Naive thymus-derived CD4-positive, alpha-beta T cell (primary cell): ENCODE data around the gene SGSM1. TPM values are rescaled to one million over a fixed set of nuclear protein-coding genes. Genes with fewer than 3 reads are reported as not detected.

Source experiments
- ATAC-seq: fragments of 150-1000 bp; cut with Tn5 transposase; 2 replicates; pipeline ENCODE4 v1.10.0; 2021; ENCODE audit warnings: mild to moderate bottlenecking, moderate library complexity
- CTCF ChIA-PET: fragments of 350-600 bp; sonication (Branson Sonifier 250); formaldehyde crosslinking; loops from one replicate; lab custom pipeline; 2021; ENCODE audit warnings: antibody characterized with exemption; lab: Charles Lee
- POLR2A ChIA-PET: fragments of 350-600 bp; sonication (Branson Sonifier 250); formaldehyde crosslinking; loops from one replicate; lab custom pipeline; 2021; ENCODE audit warnings: antibody characterized with exemption, inconsistent platforms; lab: Charles Lee
- DNase-seq, 9 donors: peaks; one replicate each; pipeline versions ENCODE4 v3.0.0 to v3.0.0-alpha.2; 2020 to 2022; ENCODE audit warnings: mixed read lengths in 1 of 9
- H3K27ac ChIP-seq: one replicate; pipeline ENCODE4 v1.7.0; 2013; ENCODE audit warnings: mild to moderate bottlenecking, low read depth, low read length, moderate library complexity
- H3K27me3 ChIP-seq, 2 donors: one replicate each; pipeline ENCODE4 v1.7.0; 2013; ENCODE audit warnings: low read length in 2 of 2, mild to moderate bottlenecking in 2 of 2, moderate library complexity in 2 of 2; ENCODE audit not compliant: control insufficient read depth in 2 of 2, insufficient read depth in 2 of 2
- H3K36me3 ChIP-seq, 3 experiments: 1 replicate in 2 of 3; 2 replicates in 1 of 3; pipeline ENCODE4 v1.7.0; 2013; ENCODE audit warnings: low read length in 3 of 3, mild to moderate bottlenecking in 3 of 3, moderate library complexity in 1 of 3; ENCODE audit not compliant: insufficient read depth in 3 of 3, control insufficient read depth in 2 of 3
- H3K4me1 ChIP-seq, 2 donors: one replicate each; pipeline ENCODE4 v1.7.0; 2013; ENCODE audit warnings: low read length in 2 of 2, mild to moderate bottlenecking in 2 of 2, moderate library complexity in 1 of 2; ENCODE audit not compliant: control insufficient read depth in 2 of 2, insufficient read depth in 2 of 2
- H3K4me3 ChIP-seq: 2 replicates; pipeline ENCODE4 v1.7.0; 2013; ENCODE audit warnings: mild to moderate bottlenecking, low read length
- H3K9me3 ChIP-seq, 3 experiments: 1 replicate in 2 of 3; 2 replicates in 1 of 3; pipeline ENCODE4 v1.7.0; 2013; ENCODE audit warnings: low read length in 3 of 3; ENCODE audit not compliant: control insufficient read depth in 2 of 3
- H3K27ac Mint-ChIP-seq, 9 donors: one replicate each; pipeline ENCODE4 v1.8.0; 2020 to 2022; ENCODE audit warnings: mixed read lengths in 9 of 9, mild to moderate bottlenecking in 8 of 9, moderate library complexity in 5 of 9, inconsistent platforms in 2 of 9
- H3K27me3 Mint-ChIP-seq, 5 donors: one replicate each; pipeline ENCODE4 v1.8.0; 2021 to 2022; ENCODE audit warnings: mixed read lengths in 5 of 5, mild to moderate bottlenecking in 1 of 5
- H3K36me3 Mint-ChIP-seq, 5 donors: one replicate each; pipeline ENCODE4 v1.8.0; 2020 to 2022; ENCODE audit warnings: mixed read lengths in 5 of 5, mild to moderate bottlenecking in 3 of 5, inconsistent platforms in 1 of 5
- H3K4me1 Mint-ChIP-seq, 7 donors: one replicate each; pipeline ENCODE4 v1.8.0; 2020 to 2022; ENCODE audit warnings: mixed read lengths in 7 of 7, mild to moderate bottlenecking in 3 of 7, inconsistent platforms in 1 of 7
- H3K4me3 Mint-ChIP-seq, 10 donors: one replicate each; pipeline ENCODE4 v1.8.0; 2020 to 2022; ENCODE audit warnings: mild to moderate bottlenecking in 10 of 10, mixed read lengths in 10 of 10, moderate library complexity in 6 of 10, inconsistent platforms in 2 of 10
- H3K9me3 Mint-ChIP-seq, 11 donors: one replicate each; pipeline ENCODE4 v1.8.0; 2020 to 2022; ENCODE audit warnings: mixed read lengths in 11 of 11, mild to moderate bottlenecking in 4 of 11, inconsistent platforms in 1 of 11, moderate library complexity in 1 of 11
- intact Hi-C, 2 donors: fragments of 100-400 bp; cut with micrococcal nuclease; formaldehyde crosslinking; loops; one replicate each; pipeline ENCODE4 v1.15.1; 2023
- polyA plus RNA-seq, 2 donors: library from polyadenylated mRNA; unstranded; fragments of 300-500 nt; fragmentation: Illumina TruSeq; gene quantifications; one replicate each; pipeline ENCODE4 v1.2.3, GENCODE V29; 2021
- total RNA-seq, 6 experiments: library from RNA in 5 of 6; stranded (reverse) in 5 of 6; gene quantifications; 1 replicate in 5 of 6; 2 replicates in 1 of 6; pipeline ENCODE4 v1.2.3 and lab custom pipeline; 2021 to 2026

The SGSM1 gene
- total and polyA plus RNA-seq, 7 experiments from 2014 or later = 0.29 to 3.3 (median 2.4) TPM

DNA sequence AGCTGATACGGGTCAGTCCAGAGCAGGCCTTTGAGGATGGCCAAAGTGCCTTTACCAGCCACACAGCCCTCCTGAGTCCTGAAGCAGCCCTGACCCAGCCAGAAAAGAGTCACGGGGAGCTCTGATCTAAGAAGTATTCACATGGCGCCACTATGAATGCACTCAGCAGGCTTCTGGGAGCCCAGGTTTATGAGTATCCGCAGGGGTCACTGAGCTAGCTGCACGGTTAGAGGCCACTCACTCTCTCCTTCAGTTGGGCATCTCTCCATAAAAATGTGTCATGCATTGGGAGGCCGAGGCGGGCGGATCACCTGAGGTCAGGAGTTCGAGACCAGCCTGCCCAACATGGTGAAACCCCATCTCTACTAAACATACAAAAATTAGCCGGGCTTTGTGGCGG is 156.8 kb downstream of the SGSM1 start:
- no peaks in the 10 kb centered on the region for H3K36me3 ChIP-seq
- Mint-ChIP-seq H3K4me1 (peaks cover 0 to 2% (median 0%) of the 10 kb centered on the region in 7 donors), H3K27ac (no peak overlapping the region), H3K27me3 (peaks cover 0 to 2% (median 0%) of the 10 kb centered on the region in 5 donors), H3K9me3 (peaks cover 0 to 3% (median 0%) of the 10 kb centered on the region in 11 donors), H3K4me3 (no peak overlapping the region), H3K36me3 (no peaks in the 10 kb centered on the region)
- DNase-seq (no peak), ATAC-seq (no peak)
- no peaks in the 10 kb centered on the region for H3K4me1 ChIP-seq
- no peaks in the 10 kb centered on the region for H3K9me3 ChIP-seq
- no peak overlapping the region for H3K4me3 ChIP-seq
- ChIA-PET CTCF (no interaction called here), POLR2A (no interaction called here)
- intact Hi-C loops = no loop called here
- no peak overlapping the region for H3K27ac ChIP-seq
- H3K27me3 ChIP-seq = no peaks in the 10 kb centered on the region

GRCh38 chr22:24964441-24964840 is 158.4 kb downstream of the SGSM1 start:
- H3K27ac Mint-ChIP-seq = no peak overlapping the region
- H3K4me3 Mint-ChIP-seq = no peak overlapping the region
- POLR2A ChIA-PET = no interaction called here
- ATAC-seq (no peak), DNase-seq (no peak)
- intact Hi-C loops = no loop called here
- CTCF ChIA-PET = no interaction called here
- no peaks in the 10 kb centered on the region for H3K27me3 ChIP-seq
- peaks cover 0 to 2% (median 0%) of the 10 kb centered on the region in 5 donors for H3K27me3 Mint-ChIP-seq
- H3K27ac ChIP-seq = no peak overlapping the region
- H3K9me3 Mint-ChIP-seq = peaks cover 0 to 3% (median 0%) of the 10 kb centered on the region in 11 donors
- H3K4me1 Mint-ChIP-seq = peaks cover 0 to 2% (median 0%) of the 10 kb centered on the region in 7 donors
- no peaks in the 10 kb centered on the region for H3K36me3 ChIP-seq
- H3K4me3 ChIP-seq = no peak overlapping the region
- H3K4me1 ChIP-seq = no peaks in the 10 kb centered on the region
- H3K36me3 Mint-ChIP-seq = no peaks in the 10 kb centered on the region
- H3K9me3 ChIP-seq = no peaks in the 10 kb centered on the region

DNA sequence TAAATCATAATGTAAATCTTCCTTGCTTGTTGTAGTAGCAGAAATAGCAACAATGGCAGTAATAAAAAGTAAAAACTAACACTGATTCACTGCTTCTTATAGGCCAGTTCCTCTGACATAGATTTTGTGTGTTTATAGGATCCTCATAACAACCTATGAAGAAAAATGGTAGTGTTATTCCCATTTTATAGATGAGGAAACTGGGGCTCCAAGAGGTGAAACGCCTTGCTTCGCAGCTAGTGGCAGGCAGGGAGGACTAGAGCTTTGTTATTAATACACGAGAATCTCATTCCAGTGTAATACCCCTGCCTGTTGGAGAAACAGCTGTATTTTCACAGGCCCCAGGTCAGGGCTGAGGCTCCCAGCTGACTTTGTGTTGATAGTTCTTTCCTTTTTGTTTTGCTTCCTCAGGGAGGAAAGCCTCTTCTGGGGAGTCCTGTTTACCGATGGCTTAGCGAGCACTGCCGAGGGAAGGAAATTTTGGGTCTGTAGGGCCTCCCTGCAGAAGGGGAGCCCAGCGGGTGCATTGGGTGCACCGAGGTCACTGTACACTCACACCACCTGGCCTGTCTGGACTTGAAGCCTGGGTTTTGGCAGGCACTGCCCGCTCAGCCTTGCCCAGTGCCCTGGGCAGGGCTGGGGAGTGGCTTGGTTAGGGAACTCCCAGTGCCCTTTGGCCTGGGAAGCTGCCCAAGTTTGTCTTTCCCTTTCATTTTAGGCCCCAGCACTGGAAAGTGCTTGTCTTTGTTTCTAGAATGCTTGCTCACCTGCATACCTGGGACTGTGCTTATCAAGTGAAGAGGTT is 160.0 kb downstream of the SGSM1 start:
- H3K27me3 Mint-ChIP-seq = peaks cover 0 to 2% (median 0%) of the 10 kb centered on the region in 5 donors
- no peaks in the 10 kb centered on the region for H3K4me1 ChIP-seq
- H3K4me1 Mint-ChIP-seq = peaks cover 0 to 2% (median 0%) of the 10 kb centered on the region in 7 donors
- CTCF ChIA-PET = no interaction called here
- peaks cover 0 to 3% (median 0%) of the 10 kb centered on the region in 11 donors for H3K9me3 Mint-ChIP-seq
- H3K9me3 ChIP-seq = no peaks in the 10 kb centered on the region
- DNase-seq (no peak), ATAC-seq (no peak)
- H3K27ac ChIP-seq = no peak overlapping the region
- H3K4me3 Mint-ChIP-seq = no peak overlapping the region
- intact Hi-C loops = no loop called here
- H3K27ac Mint-ChIP-seq = no peak overlapping the region
- no peaks in the 10 kb centered on the region for H3K36me3 Mint-ChIP-seq
- H3K36me3 ChIP-seq = no peaks in the 10 kb centered on the region
- H3K27me3 ChIP-seq = no peaks in the 10 kb centered on the region
- no peak overlapping the region for H3K4me3 ChIP-seq
- POLR2A ChIA-PET = interaction anchor here (0.6 kb wide), 1 partner anchor 167 kb away, joined by 4 read pairs; no protein-coding TSS in a partner anchor

DNA sequence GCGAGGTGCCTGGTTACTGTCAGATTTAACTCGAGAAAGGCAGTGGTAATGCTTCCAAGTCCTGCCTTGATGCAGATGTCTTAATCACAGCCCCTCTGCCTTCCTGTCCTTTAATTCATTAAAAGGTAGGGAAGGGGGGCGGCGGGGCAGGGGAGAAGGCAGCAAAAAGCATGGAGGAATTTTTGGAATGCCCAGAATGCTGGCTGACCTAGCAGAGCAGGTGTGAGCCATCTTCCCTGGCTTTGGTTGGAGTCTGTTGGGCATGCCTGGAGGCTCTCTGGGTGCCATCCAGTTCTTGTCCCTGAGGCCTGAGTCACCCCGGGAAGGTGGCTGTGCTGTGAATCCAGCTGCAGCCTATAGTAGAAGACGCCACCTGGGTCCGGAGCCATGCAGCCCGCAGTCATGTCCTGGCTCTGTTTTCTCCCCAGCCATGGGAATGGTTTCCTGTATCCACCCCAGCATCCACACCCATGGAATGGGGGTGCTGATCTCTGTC is 162.1 kb downstream of the SGSM1 start:
- ChIA-PET CTCF (no interaction called here), POLR2A (no interaction called here)
- H3K36me3 ChIP-seq = no peaks in the 10 kb centered on the region
- Mint-ChIP-seq H3K4me1 (peaks cover 0 to 2% (median 0%) of the 10 kb centered on the region in 7 donors), H3K27ac (no peak overlapping the region), H3K4me3 (no peak overlapping the region), H3K9me3 (peaks cover 0 to 3% (median 0%) of the 10 kb centered on the region in 11 donors), H3K27me3 (peaks cover 0 to 10% (median 0%) of the 10 kb centered on the region in 5 donors), H3K36me3 (no peaks in the 10 kb centered on the region)
- H3K9me3 ChIP-seq = no peaks in the 10 kb centered on the region
- intact Hi-C loops = no loop called here
- no peak overlapping the region for H3K27ac ChIP-seq
- H3K4me3 ChIP-seq = no peak overlapping the region
- no peaks in the 10 kb centered on the region for H3K4me1 ChIP-seq
- ATAC-seq = no peak
- no peaks in the 10 kb centered on the region for H3K27me3 ChIP-seq
- no peak for DNase-seq

DNA sequence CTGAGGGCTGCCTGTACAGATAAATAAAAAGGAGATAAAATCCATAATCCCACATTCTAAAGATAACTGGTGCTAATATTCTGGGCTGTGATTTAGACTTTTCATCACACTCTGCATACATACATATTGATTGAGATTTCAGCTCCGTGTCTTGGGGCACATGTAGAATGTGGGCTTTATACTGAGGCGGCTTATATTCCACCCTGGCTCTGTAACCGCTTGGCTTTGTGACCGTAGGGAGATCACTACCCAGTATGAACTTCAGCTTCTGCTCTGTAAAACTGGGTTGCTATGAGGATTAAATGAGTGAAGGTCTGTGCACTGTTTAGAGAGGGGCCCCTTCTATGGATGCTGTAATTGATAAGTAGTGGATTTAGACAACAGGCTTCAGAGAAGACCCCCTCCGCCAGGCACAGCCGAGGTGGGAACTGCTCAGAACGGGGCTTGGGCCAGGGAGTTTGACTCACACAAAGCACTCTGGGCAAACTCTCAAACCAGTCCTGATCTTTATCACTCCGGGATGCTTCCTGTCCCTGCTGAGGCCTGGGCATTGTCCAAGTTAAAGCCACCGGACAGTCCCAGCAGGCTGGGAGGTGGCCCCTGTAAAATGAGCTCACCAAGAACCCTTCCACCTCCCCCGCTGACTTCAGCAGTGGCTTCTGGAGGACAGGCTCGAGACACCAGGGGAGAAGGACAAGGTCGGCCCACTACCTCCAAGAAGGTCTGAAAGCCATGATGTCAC is 163.7 kb downstream of the SGSM1 start:
- CTCF ChIA-PET = interaction anchor here (1.6 kb wide), 1 partner anchor 31 kb away, joined by 4 read pairs; no protein-coding TSS in a partner anchor
- no peaks in the 10 kb centered on the region for H3K27me3 ChIP-seq

GRCh38 chr22:24972369-24972768 is 166.4 kb downstream of the SGSM1 start:
- CTCF ChIA-PET = interaction anchor here (0.6 kb wide), 1 partner anchor 28 kb away, joined by 3 read pairs; no protein-coding TSS in a partner anchor

More for the DNA sequence above, 163.7 kb downstream of the SGSM1 start:
- no peaks in the 10 kb centered on the region for H3K4me1 Mint-ChIP-seq
- H3K27ac ChIP-seq = no peak overlapping the region
- H3K4me3 ChIP-seq = no peak overlapping the region
- DNase-seq (no peak), ATAC-seq (no peak)
- POLR2A ChIA-PET = no interaction called here
- H3K36me3 ChIP-seq = no peaks in the 10 kb centered on the region
- no peaks in the 10 kb centered on the region for H3K9me3 ChIP-seq
- no peaks in the 10 kb centered on the region for H3K36me3 Mint-ChIP-seq
- peaks cover 0 to 10% (median 0%) of the 10 kb centered on the region in 5 donors for H3K27me3 Mint-ChIP-seq
- H3K27ac Mint-ChIP-seq = no peak overlapping the region
- no peak overlapping the region for H3K4me3 Mint-ChIP-seq
- H3K9me3 Mint-ChIP-seq = no peaks in the 10 kb centered on the region
- H3K4me1 ChIP-seq = no peaks in the 10 kb centered on the region
- intact Hi-C loops = no loop called here

More at GRCh38 chr22:24972369-24972768, 166.4 kb downstream of the SGSM1 start:
- no peaks in the 10 kb centered on the region for H3K4me1 ChIP-seq
- POLR2A ChIA-PET = no interaction called here
- no peak overlapping the region for H3K27ac ChIP-seq
- no peaks in the 10 kb centered on the region for H3K9me3 ChIP-seq
- ATAC-seq = no peak
- no peaks in the 10 kb centered on the region for H3K36me3 ChIP-seq
- Mint-ChIP-seq H3K9me3 (no peaks in the 10 kb centered on the region), H3K4me1 (no peaks in the 10 kb centered on the region), H3K27ac (no peak overlapping the region), H3K27me3 (peaks cover 0 to 14% (median 0%) of the 10 kb centered on the region in 5 donors), H3K36me3 (no peaks in the 10 kb centered on the region), H3K4me3 (no peak overlapping the region)
- no peak for DNase-seq
- H3K4me3 ChIP-seq = no peak overlapping the region
- H3K27me3 ChIP-seq = no peaks in the 10 kb centered on the region
- intact Hi-C loops = no loop called here
